Activated CD4-positive, alpha-beta memory T cell treated with anti-CD3 and anti-CD28 coated beads for 36 hours (primary cell): ENCODE results near the gene LMNA. TPM values are rescaled to one million over a fixed set of nuclear protein-coding genes. Genes with fewer than 3 reads are reported as not detected.
"Not testable (repeated sequence)": the region's sequence is repeated elsewhere in the genome, so short reads cannot be mapped to it uniquely, and the experiment has no call there.

Source experiments
- CTCF ChIA-PET: fragments of 350-600 bp; sonication (Branson Sonifier 250); formaldehyde crosslinking; loops from one replicate; lab custom pipeline; 2021; ENCODE audit warnings: antibody characterized with exemption, inconsistent platforms; lab: Charles Lee
- POLR2A ChIA-PET: fragments of 350-600 bp; sonication (Branson Sonifier 250); formaldehyde crosslinking; loops from one replicate; lab custom pipeline; 2021; ENCODE audit warnings: antibody characterized with exemption; lab: Charles Lee
- DNase-seq: peaks from one replicate; pipeline ENCODE4 v3.0.0-alpha.2; 2020
- H3K27ac Mint-ChIP-seq: one replicate; pipeline ENCODE4 v1.8.0; 2021; ENCODE audit warnings: mixed read lengths
- H3K27me3 Mint-ChIP-seq: one replicate; pipeline ENCODE4 v1.8.0; 2021; ENCODE audit warnings: mixed read lengths
- H3K36me3 Mint-ChIP-seq: one replicate; pipeline ENCODE4 v1.8.0; 2021; ENCODE audit warnings: mixed read lengths
- H3K4me1 Mint-ChIP-seq: one replicate; pipeline ENCODE4 v1.8.0; 2021; ENCODE audit warnings: low read depth, mixed read lengths
- H3K4me3 Mint-ChIP-seq: one replicate; pipeline ENCODE4 v1.8.0; 2021; ENCODE audit warnings: mild to moderate bottlenecking, mixed read lengths
- H3K9me3 Mint-ChIP-seq: one replicate; pipeline ENCODE4 v1.8.0; 2021; ENCODE audit warnings: mixed read lengths
- intact Hi-C: fragments of 100-400 bp; cut with micrococcal nuclease; formaldehyde crosslinking; loops from one replicate; pipeline ENCODE4 v1.15.1; 2023
- total RNA-seq, 2 experiments: library from RNA; stranded (reverse); gene quantifications; one replicate each; pipeline ENCODE4 v1.2.3, GENCODE V29; 2021

LMNA gene
- 100 to 1,000 TPM; 210 to 211 TPM for total RNA-seq

- intact Hi-C loops: loop anchor here (1.0 kb wide), 4 partner anchors 8 to 18 kb away; no protein-coding TSS in a partner anchor
- CTCF ChIA-PET: interaction anchor here (0.5 to 26.8 kb wide), 5 partner anchors 9 to 584 kb away, joined by 3 to 1097 read pairs (median 6); no protein-coding TSS in a partner anchor
- Mint-ChIP-seq H3K27ac (peak within 1 kb of the TSS; percentile 87), H3K9me3 (no peaks in the 10 kb centered on the region), H3K27me3 (no peaks in the 10 kb centered on the region), H3K4me3 (peak within 1 kb of the TSS; percentile 93), H3K36me3 (peaks cover 11% of the 10 kb centered on the region), H3K4me1 (peaks cover 23% of the 10 kb centered on the region)
- peak; percentile 92 for DNase-seq
- POLR2A ChIA-PET: interaction anchor here (0.7 to 5.3 kb wide), 7 partner anchors 9 to 104 kb away, joined by 4 to 95 read pairs (median 9); partner anchors contain the start of genes PMF1 and SLC25A44
Observed at GRCh38 chr1:156114101-156114918, at the start of gene LMNA. Gene LMNA (plus strand): TSS chr1:156114711. CDS start chr1:156114919, 208 bp downstream.

- Mint-ChIP-seq H3K9me3 (no peaks in the 10 kb centered on the region), H3K36me3 (no peaks in the 10 kb centered on the region), H3K27ac (no peak overlapping the region), H3K27me3 (no peaks in the 10 kb centered on the region), H3K4me1 (peaks cover 20% of the 10 kb centered on the region), H3K4me3 (no peak overlapping the region)
- intact Hi-C loops: no loop called here
- ChIA-PET CTCF (interaction anchor here (1.0 to 3.8 kb wide), 13 partner anchors 8 to 160 kb away, joined by 3 to 23 read pairs (median 8); no protein-coding TSS in a partner anchor), POLR2A (interaction anchor here (0.9 kb wide), 1 partner anchor 18 kb away, joined by 3 read pairs; no protein-coding TSS in a partner anchor)
- DNase-seq: no peak
Observed at GRCh38 chr1:156065212-156065611, 49.3 kb upstream of the LMNA start.

- POLR2A ChIA-PET: interaction anchor here (0.6 to 1.1 kb wide), 2 partner anchors 58 to 147 kb away, joined by 3 to 4 read pairs; partner anchors contain the start of gene PMF1
- no peaks in the 10 kb centered on the region for H3K36me3 Mint-ChIP-seq
- intact Hi-C loops: loop anchor here (1.0 to 2.0 kb wide), 2 partner anchors 39 to 128 kb away; no protein-coding TSS in a partner anchor
- CTCF ChIA-PET: interaction anchor here (0.6 to 3.8 kb wide), 39 partner anchors 8 to 217 kb away, joined by 3 to 23 read pairs (median 5); partner anchors contain the start of genes ARHGEF2, GON4L, SMG5 and SSR2
- DNase-seq: no peak
- H3K4me3 Mint-ChIP-seq: no peak overlapping the region
- peaks cover 20% of the 10 kb centered on the region for H3K4me1 Mint-ChIP-seq
- no peaks in the 10 kb centered on the region for H3K27me3 Mint-ChIP-seq
- no peaks in the 10 kb centered on the region for H3K9me3 Mint-ChIP-seq
- H3K27ac Mint-ChIP-seq: no peak overlapping the region
Observed at GRCh38 chr1:156065871-156066270, 48.6 kb upstream of the LMNA start.

- Mint-ChIP-seq H3K27me3 (no peaks in the 10 kb centered on the region), H3K4me3 (no peak overlapping the region), H3K27ac (no peak overlapping the region), H3K4me1 (peaks cover 16% of the 10 kb centered on the region), H3K36me3 (no peaks in the 10 kb centered on the region), H3K9me3 (no peaks in the 10 kb centered on the region)
- intact Hi-C loops: loop anchor here (2.0 kb wide), 1 partner anchor 40 kb away; no protein-coding TSS in a partner anchor
- no peak for DNase-seq
- POLR2A ChIA-PET: no interaction called here
- CTCF ChIA-PET: interaction anchor here (0.7 to 3.8 kb wide), 9 partner anchors 8 to 182 kb away, joined by 4 to 23 read pairs (median 8); partner anchors contain the start of genes LAMTOR2 and UBQLN4
Observed at GRCh38 chr1:156067262-156067661, 47.2 kb upstream of the LMNA start.

GRCh38 chr1:156069490-156070455 is 44.7 kb upstream of the LMNA start:
- no peaks in the 10 kb centered on the region for H3K9me3 Mint-ChIP-seq
- H3K4me3 Mint-ChIP-seq: no peak overlapping the region
- intact Hi-C loops: no loop called here
- no peaks in the 10 kb centered on the region for H3K27me3 Mint-ChIP-seq
- no peaks in the 10 kb centered on the region for H3K36me3 Mint-ChIP-seq
- ChIA-PET POLR2A (no interaction called here), CTCF (interaction anchor here (1.4 kb wide), 1 partner anchor 59 kb away, joined by 3 read pairs; no protein-coding TSS in a partner anchor)
- peaks cover 12% of the 10 kb centered on the region for H3K4me1 Mint-ChIP-seq
- no peak overlapping the region for H3K27ac Mint-ChIP-seq
- no peak for DNase-seq

GRCh38 chr1:156070548-156070947 is 44.0 kb upstream of the LMNA start:
- no peak overlapping the region for H3K4me3 Mint-ChIP-seq
- ChIA-PET POLR2A (no interaction called here), CTCF (interaction anchor here (1.8 kb wide), 1 partner anchor 20 kb away, joined by 5 read pairs; no protein-coding TSS in a partner anchor)
- intact Hi-C loops: no loop called here
- H3K27ac Mint-ChIP-seq: no peak overlapping the region
- no peaks in the 10 kb centered on the region for H3K36me3 Mint-ChIP-seq
- peaks cover 4% of the 10 kb centered on the region for H3K4me1 Mint-ChIP-seq
- no peaks in the 10 kb centered on the region for H3K9me3 Mint-ChIP-seq
- H3K27me3 Mint-ChIP-seq: peaks cover 1% of the 10 kb centered on the region
- DNase-seq: no peak

- CTCF ChIA-PET: interaction anchor here (0.8 to 1.8 kb wide), 2 partner anchors 18 to 20 kb away, joined by 3 to 5 read pairs; no protein-coding TSS in a partner anchor
- DNase-seq, intact Hi-C loops, H3K9me3 Mint-ChIP-seq, H3K4me3 Mint-ChIP-seq, POLR2A ChIA-PET, H3K4me1 Mint-ChIP-seq, H3K36me3 Mint-ChIP-seq, H3K27ac Mint-ChIP-seq, H3K27me3 Mint-ChIP-seq: not testable (repeated sequence)
Observed at GRCh38 chr1:156071332-156071816, 43.1 kb upstream of the LMNA start.

GRCh38 chr1:156072251-156072650 is 42.3 kb upstream of the LMNA start:
- Mint-ChIP-seq H3K4me3 (no peak overlapping the region), H3K27ac (no peak overlapping the region), H3K27me3 (peaks cover 1% of the 10 kb centered on the region), H3K4me1 (no peaks in the 10 kb centered on the region), H3K9me3 (no peaks in the 10 kb centered on the region), H3K36me3 (no peaks in the 10 kb centered on the region)
- no peak for DNase-seq
- intact Hi-C loops: no loop called here
- ChIA-PET CTCF (interaction anchor here (1.8 kb wide), 1 partner anchor 19 kb away, joined by 5 read pairs; no protein-coding TSS in a partner anchor), POLR2A (no interaction called here)

- no peak for DNase-seq
- Mint-ChIP-seq H3K27ac (no peak overlapping the region), H3K4me1 (no peaks in the 10 kb centered on the region), H3K36me3 (no peaks in the 10 kb centered on the region), H3K9me3 (no peaks in the 10 kb centered on the region), H3K4me3 (no peak overlapping the region), H3K27me3 (peaks cover 1% of the 10 kb centered on the region)
- CTCF ChIA-PET: interaction anchor here (1.1 to 2.0 kb wide), 2 partner anchors 8 to 57 kb away, joined by 3 to 5 read pairs; no protein-coding TSS in a partner anchor
- intact Hi-C loops: no loop called here
- POLR2A ChIA-PET: no interaction called here
Observed at GRCh38 chr1:156073110-156073687, 41.3 kb upstream of the LMNA start.

GRCh38 chr1:156073740-156074139 is 40.8 kb upstream of the LMNA start:
- POLR2A ChIA-PET: no interaction called here
- intact Hi-C loops: no loop called here
- Mint-ChIP-seq H3K4me1 (no peaks in the 10 kb centered on the region), H3K27me3 (peaks cover 1% of the 10 kb centered on the region), H3K4me3 (no peak overlapping the region), H3K36me3 (no peaks in the 10 kb centered on the region), H3K27ac (no peak overlapping the region), H3K9me3 (no peaks in the 10 kb centered on the region)
- CTCF ChIA-PET: interaction anchor here (1.1 to 2.0 kb wide), 2 partner anchors 9 to 56 kb away, joined by 3 to 5 read pairs; no protein-coding TSS in a partner anchor
- DNase-seq: no peak
